Adrenal gland (tissue), 5 donors: ENCODE data around the gene PWWP2B.

Experiments used
- CTCF ChIP-seq, 6 experiments: fragments of 450-650 bp in 4 of 6; fragments of 200-600 bp in 2 of 6; sonication (generic) in 1 of 6; IDR thresholded peaks; 1 replicate in 5 of 6; 2 replicates in 1 of 6; pipeline versions ENCODE4 v1.5.1 to v1.8.0; 2016 to 2021; ENCODE audit warnings: antibody characterized with exemption in 6 of 6, mild to moderate bottlenecking in 2 of 6, moderate library complexity in 1 of 6
- POLR2A ChIP-seq, 2 donors: fragments of 450-650 bp; IDR thresholded peaks; one replicate each; pipeline ENCODE4 v1.6.1; 2017; ENCODE audit warnings: antibody characterized with exemption in 2 of 2, mild to moderate bottlenecking in 2 of 2, moderate library complexity in 1 of 2
- donor health status: DM: no; HTN: no; CAD: no.

GRCh38 chr10:132391676-132392020, 5.4 kb upstream of the PWWP2B start:
- no peak for TF ChIP-seq CTCF (IDR thresholded peaks at IDR 0.05)
- TF ChIP-seq POLR2A (IDR thresholded peaks at IDR 0.05) = no peak
